ENCODE results near the gene C5orf52. TPM values are rescaled to one million over a fixed set of nuclear protein-coding genes. Genes with fewer than 3 reads are reported as not detected.
"Not testable (repeated sequence)": the region's sequence is repeated elsewhere in the genome, so short reads cannot be mapped to it uniquely, and the experiment has no call there.

C5orf52 gene
- total and polyA plus RNA-seq, 2 donors (not counting 3 experiments of a cell fraction or from before 2014, with no cell fraction given) = not detected

- no peaks in the 10 kb centered on the region for H3K4me1 ChIP-seq (ENCODE audit: control insufficient read depth, extremely low read depth, insufficient read depth, low read length)
- no peak overlapping the region for H3K4me2 ChIP-seq (ENCODE audit: insufficient read depth, low read length)
- DNase-seq (ENCODE audit: low read depth, low spot score) (no peak), FAIRE-seq (no peak)
- H3K9me3 ChIP-seq (replicated peaks; ENCODE audit: control insufficient read depth, insufficient read depth, low read length) = no peaks in the 10 kb centered on the region
- intact Hi-C loops (cut with micrococcal nuclease) = no loop called here
- no peaks in the 10 kb centered on the region for H3K36me3 ChIP-seq (ENCODE audit: control insufficient read depth in 2 of 2, extremely low read depth in 1 of 2, insufficient read depth in 2 of 2, low read length in 2 of 2)
- H2AFZ ChIP-seq (ENCODE audit: low read depth, low read length) = peak overlapping the region; percentile 72
- no peaks in the 10 kb centered on the region for H3K27me3 ChIP-seq (ENCODE audit: control insufficient read depth in 2 of 2, insufficient read depth in 2 of 2, low read length in 2 of 2)
- H4K20me1 ChIP-seq (replicated peaks; ENCODE audit: control insufficient read depth, extremely low read depth, insufficient read depth, low read length) = no peaks in the 10 kb centered on the region
- no TSS peak for BruUV-seq (replicated peaks)
- H3K27ac ChIP-seq (ENCODE audit: insufficient read depth, low read depth, low read length) = no peak overlapping the region
- dilution Hi-C loops (cut with MboI; ENCODE audit: extremely low pct_ligation_motif_present, low sequenced_read_pairs) = no loop called here
- H3K9me1 ChIP-seq (replicated peaks; ENCODE audit: control insufficient read depth, extremely low read depth, insufficient read depth, low read length) = no peaks in the 10 kb centered on the region
- POLR2A ChIA-PET = no interaction called here
- H3K79me2 ChIP-seq (ENCODE audit: control insufficient read depth, insufficient read depth, low read length) = no peaks in the 10 kb centered on the region
- CTCF ChIA-PET = interaction anchor here (1.4 to 2.3 kb wide), 2 partner anchors 9 to 28 kb away, joined by 4 to 7 read pairs; no protein-coding TSS in a partner anchor
- H3K9ac ChIP-seq (replicated peaks; ENCODE audit: extremely low read depth, insufficient read depth, low read length) = no peak overlapping the region
- H3K4me3 ChIP-seq (replicated peaks in 1 of 3; ENCODE audit: insufficient read depth in 1 of 3, low read depth in 1 of 3, low read length in 3 of 3) = no peak overlapping the region
- no peak for TF ChIP-seq CTCF (IDR thresholded peaks at IDR 0.05; ENCODE audit: extremely low read depth in 1 of 2, insufficient read depth in 1 of 2, low read depth in 1 of 2, low read length in 2 of 2)
- no peak for TF ChIP-seq GATA2 (IDR thresholded peaks at IDR 0.05; ENCODE audit: insufficient read depth, insufficient read length, low read depth, low read length)
- no peak for TF ChIP-seq MYC (IDR thresholded peaks at IDR 0.05; ENCODE audit: low read depth, low read length)
- no peak for TF ChIP-seq POLR2AphosphoS5 (IDR thresholded peaks at IDR 0.05; ENCODE audit: insufficient read depth, low read depth, low read length)
- no peak for TF ChIP-seq FOS (IDR thresholded peaks at IDR 0.05; ENCODE audit: borderline replicate concordance, insufficient read depth, low read length)
- no peak for TF ChIP-seq EZH2 (IDR thresholded peaks at IDR 0.05; ENCODE audit: borderline replicate concordance, low read depth, low read length, severe bottlenecking)
- TF ChIP-seq MAX (IDR thresholded peaks at IDR 0.05; ENCODE audit: insufficient read depth, insufficient read length) = no peak
- no peak for TF ChIP-seq POLR2A (IDR thresholded peaks at IDR 0.05; ENCODE audit: low read depth, low read length)
- TF ChIP-seq JUN (IDR thresholded peaks at IDR 0.05; ENCODE audit: borderline replicate concordance, insufficient read depth, insufficient read length, low read depth) = no peak
Observed at GRCh38 chr5:157690690-157691433, 19.5 kb downstream of the C5orf52 start.

GRCh38 chr5:157693816-157694215, 22.5 kb downstream of the C5orf52 start:
- H2AFZ ChIP-seq (ENCODE audit: low read depth, low read length); H3K79me2 ChIP-seq (ENCODE audit: control insufficient read depth, insufficient read depth, low read length); H3K9ac ChIP-seq (replicated peaks; ENCODE audit: extremely low read depth, insufficient read depth, low read length); CTCF ChIA-PET; BruUV-seq (replicated peaks); H3K9me3 ChIP-seq (replicated peaks; ENCODE audit: control insufficient read depth, insufficient read depth, low read length); POLR2A ChIA-PET; H3K9me1 ChIP-seq (replicated peaks; ENCODE audit: control insufficient read depth, extremely low read depth, insufficient read depth, low read length); H3K36me3 ChIP-seq (ENCODE audit: control insufficient read depth in 2 of 2, extremely low read depth in 1 of 2, insufficient read depth in 2 of 2, low read length in 2 of 2); H3K4me1 ChIP-seq (ENCODE audit: control insufficient read depth, extremely low read depth, insufficient read depth, low read length); H3K4me3 ChIP-seq (replicated peaks in 1 of 3; ENCODE audit: insufficient read depth in 1 of 3, low read depth in 1 of 3, low read length in 3 of 3); H3K27ac ChIP-seq (ENCODE audit: insufficient read depth, low read depth, low read length); dilution Hi-C loops (cut with MboI; ENCODE audit: extremely low pct_ligation_motif_present, low sequenced_read_pairs); DNase-seq (ENCODE audit: low read depth, low spot score); intact Hi-C loops (cut with micrococcal nuclease); H4K20me1 ChIP-seq (replicated peaks; ENCODE audit: control insufficient read depth, extremely low read depth, insufficient read depth, low read length); H3K27me3 ChIP-seq (ENCODE audit: control insufficient read depth in 2 of 2, insufficient read depth in 2 of 2, low read length in 2 of 2); FAIRE-seq; H3K4me2 ChIP-seq (ENCODE audit: insufficient read depth, low read length): not testable (repeated sequence)

GRCh38 chr5:157696154-157696553, 24.8 kb downstream of the C5orf52 start:
- H2AFZ ChIP-seq (ENCODE audit: low read depth, low read length); CTCF ChIA-PET; H3K4me2 ChIP-seq (ENCODE audit: insufficient read depth, low read length); H4K20me1 ChIP-seq (replicated peaks; ENCODE audit: control insufficient read depth, extremely low read depth, insufficient read depth, low read length); POLR2A ChIA-PET; H3K9ac ChIP-seq (replicated peaks; ENCODE audit: extremely low read depth, insufficient read depth, low read length); H3K27me3 ChIP-seq (ENCODE audit: control insufficient read depth in 2 of 2, insufficient read depth in 2 of 2, low read length in 2 of 2); H3K4me1 ChIP-seq (ENCODE audit: control insufficient read depth, extremely low read depth, insufficient read depth, low read length); H3K9me3 ChIP-seq (replicated peaks; ENCODE audit: control insufficient read depth, insufficient read depth, low read length); H3K4me3 ChIP-seq (replicated peaks in 1 of 3; ENCODE audit: insufficient read depth in 1 of 3, low read depth in 1 of 3, low read length in 3 of 3); H3K36me3 ChIP-seq (ENCODE audit: control insufficient read depth in 2 of 2, extremely low read depth in 1 of 2, insufficient read depth in 2 of 2, low read length in 2 of 2); BruUV-seq (replicated peaks); H3K79me2 ChIP-seq (ENCODE audit: control insufficient read depth, insufficient read depth, low read length); FAIRE-seq; dilution Hi-C loops (cut with MboI; ENCODE audit: extremely low pct_ligation_motif_present, low sequenced_read_pairs); DNase-seq (ENCODE audit: low read depth, low spot score); H3K9me1 ChIP-seq (replicated peaks; ENCODE audit: control insufficient read depth, extremely low read depth, insufficient read depth, low read length); H3K27ac ChIP-seq (ENCODE audit: insufficient read depth, low read depth, low read length); intact Hi-C loops (cut with micrococcal nuclease): not testable (repeated sequence)
